SK-N-SH treated with all-trans-retinoic acid at 6 μM for 48 hours (cell line): Measurements from ENCODE around the gene GDI2.

ENCODE experiments used
- ARNTL ChIP-seq: fragments of 450-650 bp; formaldehyde crosslinking; IDR thresholded peaks from 2 replicates; pipeline ENCODE4 v1.5.0; 2020; ENCODE audit warnings: low read depth, mild to moderate bottlenecking, moderate library complexity, borderline replicate concordance
- CREB5 ChIP-seq: fragments of 250-450 bp; sonication (Bioruptor Pico); IDR thresholded peaks from 2 replicates; pipeline ENCODE4 v1.5.1; 2020; ENCODE audit warnings: low read depth, mild to moderate bottlenecking, moderate library complexity
- CSDC2 ChIP-seq: fragments of 250-450 bp; sonication (Bioruptor Pico); IDR thresholded peaks from 2 replicates; pipeline ENCODE4 v1.5.0; 2020; ENCODE audit warnings: mild to moderate bottlenecking, moderate library complexity
- ESRRG ChIP-seq: fragments of 250-450 bp; sonication (Bioruptor Pico); IDR thresholded peaks from 2 replicates; pipeline ENCODE4 v1.6.1; 2021; ENCODE audit warnings: mild to moderate bottlenecking
- ISL1 ChIP-seq: fragments of 250-450 bp; sonication (Bioruptor Pico); IDR thresholded peaks from 2 replicates; pipeline ENCODE4 v2.1.2; 2022; ENCODE audit warnings: mild to moderate bottlenecking, moderate library complexity
- TF ChIP-seq, protein P1 (sequence below): fragments of 250-450 bp; sonication (Bioruptor Pico); IDR thresholded peaks from 2 replicates; pipeline ENCODE4 v1.8.0; 2020; ENCODE audit warnings: mild to moderate bottlenecking, moderate library complexity, borderline replicate concordance

DNA sequence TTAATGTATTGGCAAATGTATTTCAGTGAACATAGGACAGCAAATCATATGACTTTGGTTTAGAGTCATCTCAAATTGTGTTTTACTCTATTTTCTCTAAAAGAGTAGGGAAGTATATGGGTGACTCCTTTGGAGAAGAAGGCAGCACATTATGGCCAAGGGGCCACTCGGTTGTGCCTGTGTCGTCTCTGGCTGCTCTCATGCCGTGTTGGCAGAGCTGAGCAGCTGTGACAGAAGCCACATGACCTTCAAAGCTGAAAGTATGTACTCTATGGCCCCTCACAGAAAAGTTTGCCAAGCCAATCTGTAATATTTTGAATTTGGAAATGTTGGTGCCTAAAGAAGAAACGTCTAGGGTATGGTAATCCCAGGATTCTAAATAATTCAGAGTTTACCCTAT lies 81.1 kb downstream of the GDI2 start:
- TF ChIP-seq ARNTL (CRISPR knock-in tag): no peak
- TF ChIP-seq CSDC2 (CRISPR knock-in tag): no peak
- TF ChIP-seq CREB5 (CRISPR knock-in tag): no peak
- no peak for TF ChIP-seq ESRRG
- no peak for TF ChIP-seq ISL1 (CRISPR knock-in tag)
- TF ChIP-seq, protein P1, sequence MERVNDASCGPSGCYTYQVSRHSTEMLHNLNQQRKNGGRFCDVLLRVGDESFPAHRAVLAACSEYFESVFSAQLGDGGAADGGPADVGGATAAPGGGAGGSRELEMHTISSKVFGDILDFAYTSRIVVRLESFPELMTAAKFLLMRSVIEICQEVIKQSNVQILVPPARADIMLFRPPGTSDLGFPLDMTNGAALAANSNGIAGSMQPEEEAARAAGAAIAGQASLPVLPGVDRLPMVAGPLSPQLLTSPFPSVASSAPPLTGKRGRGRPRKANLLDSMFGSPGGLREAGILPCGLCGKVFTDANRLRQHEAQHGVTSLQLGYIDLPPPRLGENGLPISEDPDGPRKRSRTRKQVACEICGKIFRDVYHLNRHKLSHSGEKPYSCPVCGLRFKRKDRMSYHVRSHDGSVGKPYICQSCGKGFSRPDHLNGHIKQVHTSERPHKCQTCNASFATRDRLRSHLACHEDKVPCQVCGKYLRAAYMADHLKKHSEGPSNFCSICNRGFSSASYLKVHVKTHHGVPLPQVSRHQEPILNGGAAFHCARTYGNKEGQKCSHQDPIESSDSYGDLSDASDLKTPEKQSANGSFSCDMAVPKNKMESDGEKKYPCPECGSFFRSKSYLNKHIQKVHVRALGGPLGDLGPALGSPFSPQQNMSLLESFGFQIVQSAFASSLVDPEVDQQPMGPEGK (CRISPR knock-in tag): no peak
